ENCODE data around the gene IFRD1. TPM values are rescaled to one million over a fixed set of nuclear protein-coding genes. Genes with fewer than 3 reads are reported as not detected.
A peak's percentile ranks its signal among the peaks of the same experiment; 100 is the strongest.

Gene IFRD1
- total RNA-seq, 2 experiments from 2014 or later, result 198 to 205 TPM

DNA sequence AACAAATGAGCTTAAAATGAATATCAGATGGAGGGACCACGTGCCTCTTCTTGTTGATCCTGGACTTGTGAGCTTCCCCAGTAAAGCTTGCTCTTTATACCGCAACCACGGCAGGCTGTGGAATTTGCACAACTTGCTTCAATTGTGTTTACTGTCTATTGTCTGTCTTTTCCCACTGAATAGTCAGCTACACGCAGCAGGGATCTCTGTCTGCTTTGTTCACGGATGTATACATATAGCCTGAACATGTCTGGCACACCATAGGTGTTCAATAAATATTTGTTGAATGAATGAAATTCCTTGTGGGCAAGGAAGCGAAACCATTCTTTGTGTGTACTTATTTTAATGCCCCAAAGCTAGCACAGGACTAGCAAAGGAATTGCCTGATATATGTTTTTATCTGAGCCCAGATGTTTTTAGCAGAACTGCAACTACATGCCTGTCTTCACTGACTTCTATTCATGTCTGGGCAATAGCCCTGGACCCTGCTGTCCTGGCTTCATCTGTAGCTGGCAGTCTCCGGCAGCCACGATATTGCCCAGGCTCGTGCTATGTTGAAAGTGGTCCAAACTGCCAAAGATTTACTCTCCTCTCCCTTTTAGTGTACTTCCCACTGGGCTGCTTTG is 29.9 kb upstream of the IFRD1 start:
- ATAC-seq (ENCODE audit: poor library complexity) (no peak), DNase-seq (no peak)
- Histone ChIP-seq H3K27ac (ENCODE audit: low read depth in 1 of 2, low read length in 2 of 2) (no peak overlapping the region), H3K36me3 (ENCODE audit: insufficient read depth, low read length) (no peaks in the 10 kb centered on the region), H3K4me3 (ENCODE audit: low read length) (no peak overlapping the region), H3K27me3 (ENCODE audit: control insufficient read depth in 1 of 2, insufficient read depth in 2 of 2, low read length in 2 of 2) (no peaks in the 10 kb centered on the region), H3K9me3 (ENCODE audit: control insufficient read depth in 1 of 2, insufficient read depth in 1 of 2, low read length in 2 of 2) (no peaks in the 10 kb centered on the region), H3K4me1 (ENCODE audit: insufficient read depth, low read length) (peaks cover 15% of the 10 kb centered on the region)
- H3K27ac Mint-ChIP-seq, result no peak overlapping the region
- ChIA-PET CTCF (no interaction called here), POLR2A (interaction anchor here (0.6 to 0.7 kb wide), 2 partner anchors 30 to 1040 kb away, joined by 3 read pairs; partner anchors contain the start of gene IFRD1)
- no peak overlapping the region for H3K4me3 Mint-ChIP-seq
- peaks cover 24% of the 10 kb centered on the region for H3K4me1 Mint-ChIP-seq (ENCODE audit: low read depth)
- H3K9me3 Mint-ChIP-seq, result no peaks in the 10 kb centered on the region
- H3K27me3 Mint-ChIP-seq, result no peaks in the 10 kb centered on the region
- TF ChIP-seq CTCF (IDR thresholded peaks at IDR 0.05), result no peak
- intact Hi-C loops (cut with DNase I, micrococcal nuclease), result no loop called here
- H3K36me3 Mint-ChIP-seq (ENCODE audit: low read depth), result no peaks in the 10 kb centered on the region

DNA sequence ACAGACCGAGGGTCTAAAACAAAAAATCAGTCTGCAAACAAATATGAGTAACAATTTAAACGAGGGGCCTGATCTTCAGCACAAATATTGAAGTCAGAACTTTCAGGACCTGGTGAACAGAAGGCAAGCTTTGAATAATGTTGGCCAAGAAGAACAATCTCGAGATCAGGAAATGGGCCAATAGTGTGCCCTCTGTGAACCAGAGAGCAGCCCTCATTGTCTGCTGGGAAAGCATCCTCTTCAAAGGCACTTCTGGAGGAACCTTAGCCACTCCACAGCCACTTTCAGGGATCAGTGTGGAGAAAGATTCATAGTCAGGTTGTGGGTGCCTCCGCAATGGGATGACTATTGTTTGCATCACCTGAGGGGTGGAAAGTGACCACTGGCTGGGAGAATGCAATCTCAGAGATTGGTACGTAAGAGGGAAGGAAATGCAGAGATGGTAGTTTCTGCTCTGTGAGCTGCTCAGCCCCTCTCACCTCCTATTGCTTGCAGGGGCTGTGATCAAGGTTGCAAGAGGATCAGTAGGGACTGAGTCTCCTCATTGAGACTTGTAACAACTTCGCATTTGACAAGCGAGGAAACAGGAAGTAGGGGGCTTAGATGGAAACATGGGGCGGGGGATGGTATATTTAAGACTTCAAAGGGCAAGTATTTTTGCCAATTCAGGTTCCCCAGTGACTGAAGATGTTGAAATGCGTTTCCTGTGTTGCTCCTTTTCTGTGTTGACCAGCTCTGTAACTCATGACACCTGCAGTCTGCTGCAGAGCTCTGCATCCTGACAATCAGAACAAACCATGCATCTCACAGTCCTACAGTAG is 28.4 kb upstream of the IFRD1 start:
- ChIA-PET POLR2A (interaction anchor here (1.2 to 2.2 kb wide), 2 partner anchors 28 to 518 kb away, joined by 3 to 19 read pairs; partner anchors contain the start of gene IFRD1), CTCF (no interaction called here)
- Histone ChIP-seq H3K27ac (ENCODE audit: low read depth in 1 of 2, low read length in 2 of 2) (no peak overlapping the region), H3K9me3 (ENCODE audit: control insufficient read depth in 1 of 2, insufficient read depth in 1 of 2, low read length in 2 of 2) (no peaks in the 10 kb centered on the region), H3K4me3 (ENCODE audit: low read length) (no peak overlapping the region), H3K36me3 (ENCODE audit: insufficient read depth, low read length) (no peaks in the 10 kb centered on the region), H3K27me3 (ENCODE audit: control insufficient read depth in 1 of 2, insufficient read depth in 2 of 2, low read length in 2 of 2) (no peaks in the 10 kb centered on the region), H3K4me1 (ENCODE audit: insufficient read depth, low read length) (peaks cover 15% of the 10 kb centered on the region)
- peak; percentile 20 for TF ChIP-seq CTCF (IDR thresholded peaks at IDR 0.05)
- Mint-ChIP-seq H3K4me3 (no peak overlapping the region), H3K9me3 (no peaks in the 10 kb centered on the region), H3K4me1 (ENCODE audit: low read depth) (peaks cover 24% of the 10 kb centered on the region), H3K27ac (peak overlapping the region; percentile 2), H3K36me3 (ENCODE audit: low read depth) (no peaks in the 10 kb centered on the region), H3K27me3 (no peaks in the 10 kb centered on the region)
- intact Hi-C loops (cut with DNase I, micrococcal nuclease), result no loop called here
- peak; percentile 61 for ATAC-seq (ENCODE audit: poor library complexity)
- peak in 4 of 14 experiments; percentile 10 to 29 (median 20) for DNase-seq

DNA sequence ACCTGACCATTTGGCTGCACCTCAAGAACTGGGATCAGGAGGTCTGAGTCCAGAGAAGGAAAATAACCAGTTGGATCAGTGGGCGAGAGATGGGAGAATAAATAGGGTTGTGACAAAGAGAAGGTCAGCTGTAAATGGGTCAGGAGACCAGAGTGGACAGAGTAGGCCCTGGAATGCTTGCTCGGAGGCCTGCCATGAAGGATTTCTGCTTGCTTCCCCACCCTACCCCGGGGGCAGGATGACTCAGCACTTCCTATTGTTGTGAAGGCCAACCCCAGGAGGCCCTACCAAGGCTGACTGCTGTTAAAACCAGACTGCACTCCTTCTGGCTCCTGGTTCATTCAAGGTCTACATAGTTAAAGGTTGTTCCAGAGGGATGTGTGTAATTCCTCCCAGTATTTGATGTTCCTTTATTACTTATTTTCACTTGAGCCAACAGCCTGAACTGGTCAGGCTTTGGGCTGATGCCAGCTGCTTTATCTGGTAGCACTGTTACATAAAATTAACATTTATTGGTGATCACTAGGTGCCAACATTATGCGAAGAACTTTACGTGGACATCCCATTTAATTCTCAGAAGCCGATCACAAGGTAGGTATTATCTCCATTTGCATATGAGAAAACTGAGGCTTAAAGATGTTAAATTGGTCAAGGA is 27.3 kb upstream of the IFRD1 start:
- peaks cover 24% of the 10 kb centered on the region for H3K4me1 Mint-ChIP-seq (ENCODE audit: low read depth)
- H3K36me3 ChIP-seq (ENCODE audit: insufficient read depth, low read length), result no peaks in the 10 kb centered on the region
- no peak overlapping the region for H3K27ac ChIP-seq (ENCODE audit: low read depth in 1 of 2, low read length in 2 of 2)
- intact Hi-C loops (cut with DNase I, micrococcal nuclease), result no loop called here
- no peaks in the 10 kb centered on the region for H3K27me3 Mint-ChIP-seq
- no peak for ATAC-seq (ENCODE audit: poor library complexity)
- TF ChIP-seq CTCF (IDR thresholded peaks at IDR 0.05), result no peak
- H3K9me3 ChIP-seq (ENCODE audit: control insufficient read depth in 1 of 2, insufficient read depth in 1 of 2, low read length in 2 of 2), result no peaks in the 10 kb centered on the region
- H3K27me3 ChIP-seq (ENCODE audit: control insufficient read depth in 1 of 2, insufficient read depth in 2 of 2, low read length in 2 of 2), result no peaks in the 10 kb centered on the region
- ChIA-PET POLR2A (interaction anchor here (1.2 to 2.2 kb wide), 2 partner anchors 27 to 517 kb away, joined by 3 to 19 read pairs; partner anchors contain the start of gene IFRD1), CTCF (interaction anchor here (1.3 kb wide), 1 partner anchor 681 kb away, joined by 3 read pairs; no protein-coding TSS in a partner anchor)
- H3K4me1 ChIP-seq (ENCODE audit: insufficient read depth, low read length), result peaks cover 15% of the 10 kb centered on the region
- no peaks in the 10 kb centered on the region for H3K36me3 Mint-ChIP-seq (ENCODE audit: low read depth)
- no peak overlapping the region for H3K27ac Mint-ChIP-seq
- no peak overlapping the region for H3K4me3 Mint-ChIP-seq
- DNase-seq, result peak in 3 of 14 experiments; percentile 17 to 36 (median 21)
- H3K4me3 ChIP-seq (ENCODE audit: low read length), result no peak overlapping the region
- no peaks in the 10 kb centered on the region for H3K9me3 Mint-ChIP-seq
